Measurements from ENCODE around the gene MRAP. TPM values are rescaled to one million over a fixed set of nuclear protein-coding genes. Genes with fewer than 3 reads are reported as not detected.
A peak's percentile ranks its signal among the peaks of the same experiment; 100 is the strongest.

The MRAP gene
- total and polyA plus RNA-seq, 2 experiments from 2014 or later: not detected

- H3K36me3 ChIP-seq (ENCODE audit: low read depth): peaks cover 39% of the 10 kb centered on the region
- H3K9ac ChIP-seq: peak overlapping the region; percentile 77
- H3F3A ChIP-seq (ENCODE audit: insufficient read depth): peaks cover 36% of the 10 kb centered on the region
- no peaks in the 10 kb centered on the region for H3K9me3 ChIP-seq (ENCODE audit: low read depth)
- no peak for TF ChIP-seq EZH2 (IDR thresholded peaks at IDR 0.05; ENCODE audit: insufficient read depth, poor library complexity, severe bottlenecking)
- no peak for TF ChIP-seq EZH2phosphoT487 (IDR thresholded peaks at IDR 0.05; ENCODE audit: insufficient read depth, low read depth)
- peaks cover 12% of the 10 kb centered on the region; the same call in 1 of the 2 replicates for H3K79me2 ChIP-seq (ENCODE audit: insufficient read depth)
- H3K4me1 ChIP-seq (ENCODE audit: insufficient read depth): peaks cover 20% of the 10 kb centered on the region
- in situ Hi-C loops (cut with MboI): no loop called here
- H3K4me3 ChIP-seq: no peak overlapping the region
- no peaks in the 10 kb centered on the region for H3K9me2 ChIP-seq (ENCODE audit: insufficient read depth)
- H4K20me1 ChIP-seq (ENCODE audit: insufficient read depth): no peaks in the 10 kb centered on the region
- peak overlapping the region; percentile 87 for H3K27ac ChIP-seq
- H2AFZ ChIP-seq: peak overlapping the region; percentile 51
- 51 to 54% methylated on average over 12 of the region's 12 CpGs for WGBS, 2 experiments (ENCODE audit: low coverage in 1 of 2, low lambda C conversion rate in 2 of 2, missing lambda C conversion rate in 2 of 2)
- no peaks in the 10 kb centered on the region for H3K27me3 ChIP-seq (replicated peaks; ENCODE audit: insufficient read depth)
- H3K4me2 ChIP-seq (ENCODE audit: unreplicated experiment): peak overlapping the region; percentile 28
- peak; percentile 76 for DNase-seq
These were observed 36.4 kb downstream of the MRAP start for GRCh38 chr21:32334980-32335531.

GRCh38 chr21:32335601-32336575 lies 37.2 kb downstream of the MRAP start:
- peak overlapping the region; percentile 87 for H3K27ac ChIP-seq
- DNase-seq: peak; percentile 72

GRCh38 chr21:32336711-32337110 lies 38.1 kb downstream of the MRAP start:
- WGBS, 2 experiments (ENCODE audit: low coverage in 1 of 2, low lambda C conversion rate in 2 of 2, missing lambda C conversion rate in 2 of 2): 38 to 60% methylated on average over 1 of the region's 1 CpG
- peaks cover 8% of the 10 kb centered on the region; the same call in 1 of the 2 replicates for H3K79me2 ChIP-seq (ENCODE audit: insufficient read depth)
- H3K4me2 ChIP-seq (ENCODE audit: unreplicated experiment): no peak overlapping the region
- peaks cover 47% of the 10 kb centered on the region for H3K36me3 ChIP-seq (ENCODE audit: low read depth)
- peak; percentile 77 for DNase-seq
- H3K9me2 ChIP-seq (ENCODE audit: insufficient read depth): no peaks in the 10 kb centered on the region
- in situ Hi-C loops (cut with MboI): no loop called here
- peaks cover 22% of the 10 kb centered on the region for H3F3A ChIP-seq (ENCODE audit: insufficient read depth)
- peaks cover 13% of the 10 kb centered on the region for H3K4me1 ChIP-seq (ENCODE audit: insufficient read depth)
- H3K27me3 ChIP-seq (replicated peaks; ENCODE audit: insufficient read depth): no peaks in the 10 kb centered on the region
- no peak overlapping the region for H2AFZ ChIP-seq
- peak overlapping the region; percentile 77; the same call in 1 of the 2 replicates for H3K9ac ChIP-seq
- H4K20me1 ChIP-seq (ENCODE audit: insufficient read depth): no peaks in the 10 kb centered on the region
- H3K9me3 ChIP-seq (ENCODE audit: low read depth): no peaks in the 10 kb centered on the region
- H3K4me3 ChIP-seq: no peak overlapping the region
- TF ChIP-seq EZH2 (IDR thresholded peaks at IDR 0.05; ENCODE audit: insufficient read depth, poor library complexity, severe bottlenecking) (no peak), EZH2phosphoT487 (IDR thresholded peaks at IDR 0.05; ENCODE audit: insufficient read depth, low read depth) (no peak)
- peak overlapping the region; percentile 87 for H3K27ac ChIP-seq

More at GRCh38 chr21:32335601-32336575, 37.2 kb downstream of the MRAP start:
- H3K9ac ChIP-seq: peak overlapping the region; percentile 77
- H3K4me2 ChIP-seq (ENCODE audit: unreplicated experiment): peak overlapping the region; percentile 28
- H3F3A ChIP-seq (ENCODE audit: insufficient read depth): peaks cover 28% of the 10 kb centered on the region
- H3K79me2 ChIP-seq (ENCODE audit: insufficient read depth): peaks cover 12% of the 10 kb centered on the region; the same call in 1 of the 2 replicates
- no peak overlapping the region for H3K4me3 ChIP-seq
- no peaks in the 10 kb centered on the region for H3K27me3 ChIP-seq (replicated peaks; ENCODE audit: insufficient read depth)
- H2AFZ ChIP-seq: peak overlapping the region; percentile 51
- no peaks in the 10 kb centered on the region for H3K9me3 ChIP-seq (ENCODE audit: low read depth)
- in situ Hi-C loops (cut with MboI): no loop called here
- H3K4me1 ChIP-seq (ENCODE audit: insufficient read depth): peaks cover 13% of the 10 kb centered on the region
- 19 to 22% methylated on average over 27 of the region's 27 CpGs for WGBS, 2 experiments (ENCODE audit: low coverage in 1 of 2, low lambda C conversion rate in 2 of 2, missing lambda C conversion rate in 2 of 2)
- TF ChIP-seq EZH2phosphoT487 (IDR thresholded peaks at IDR 0.05; ENCODE audit: insufficient read depth, low read depth) (no peak), EZH2 (IDR thresholded peaks at IDR 0.05; ENCODE audit: insufficient read depth, poor library complexity, severe bottlenecking) (no peak)
- H3K9me2 ChIP-seq (ENCODE audit: insufficient read depth): no peaks in the 10 kb centered on the region
- H4K20me1 ChIP-seq (ENCODE audit: insufficient read depth): no peaks in the 10 kb centered on the region
- H3K36me3 ChIP-seq (ENCODE audit: low read depth): peaks cover 43% of the 10 kb centered on the region

- Histone ChIP-seq H4K20me1 (ENCODE audit: insufficient read depth) (no peaks in the 10 kb centered on the region), H3K36me3 (ENCODE audit: low read depth) (peaks cover 46% of the 10 kb centered on the region), H3K27me3 (replicated peaks; ENCODE audit: insufficient read depth) (no peaks in the 10 kb centered on the region), H3K4me1 (ENCODE audit: insufficient read depth) (peaks cover 13% of the 10 kb centered on the region), H3K9me2 (ENCODE audit: insufficient read depth) (no peaks in the 10 kb centered on the region), H3K79me2 (ENCODE audit: insufficient read depth) (peaks cover 3% of the 10 kb centered on the region; the same call in 1 of the 2 replicates), H3K4me3 (no peak overlapping the region), H3K9ac (0 out of 2 replicates have a peak overlapping the region, but pooled peaks have one; percentile 8), H3K4me2 (ENCODE audit: unreplicated experiment) (no peak overlapping the region), H2AFZ (no peak overlapping the region), H3K9me3 (ENCODE audit: low read depth) (no peaks in the 10 kb centered on the region), H3F3A (ENCODE audit: insufficient read depth) (peaks cover 17% of the 10 kb centered on the region), H3K27ac (peak overlapping the region; percentile 87; the same call in 1 of the 2 replicates)
- in situ Hi-C loops (cut with MboI): no loop called here
- no peak for DNase-seq
- 90 to 100% methylated on average over 6 to 8 of the region's 8 CpGs for WGBS, 2 experiments (ENCODE audit: low coverage in 1 of 2, low lambda C conversion rate in 2 of 2, missing lambda C conversion rate in 2 of 2)
- TF ChIP-seq EZH2phosphoT487 (IDR thresholded peaks at IDR 0.05; ENCODE audit: insufficient read depth, low read depth) (no peak), EZH2 (IDR thresholded peaks at IDR 0.05; ENCODE audit: insufficient read depth, poor library complexity, severe bottlenecking) (no peak)
These were observed 38.6 kb downstream of the MRAP start for GRCh38 chr21:32337206-32337605.

Data from GM23248 (cell line).